Muscle of arm (tissue), 12 donors: ENCODE results near the gene HEY2. TPM values are rescaled to one million over a fixed set of nuclear protein-coding genes. Genes with fewer than 3 reads are reported as not detected.
"Not testable (repeated sequence)": the region's sequence is repeated elsewhere in the genome, so short reads cannot be mapped to it uniquely, and the experiment has no call there.

ENCODE experiments used
- DNase-seq: peaks from one replicate; pipeline ENCODE4 v3.0.0-alpha.2; 2013
- polyA plus RNA-seq, 12 donors: library from polyadenylated mRNA; unstranded; fragments of 120-200 nt; gene quantifications; one replicate each; pipeline ENCODE4 v1.2.1, GENCODE V29; 2013; ENCODE audit not compliant: insufficient read length in 12 of 12

HEY2 gene
- polyA plus RNA-seq, 12 donors = 5.2 to 17.4 (median 12.9) TPM; not detected in 1

DNA sequence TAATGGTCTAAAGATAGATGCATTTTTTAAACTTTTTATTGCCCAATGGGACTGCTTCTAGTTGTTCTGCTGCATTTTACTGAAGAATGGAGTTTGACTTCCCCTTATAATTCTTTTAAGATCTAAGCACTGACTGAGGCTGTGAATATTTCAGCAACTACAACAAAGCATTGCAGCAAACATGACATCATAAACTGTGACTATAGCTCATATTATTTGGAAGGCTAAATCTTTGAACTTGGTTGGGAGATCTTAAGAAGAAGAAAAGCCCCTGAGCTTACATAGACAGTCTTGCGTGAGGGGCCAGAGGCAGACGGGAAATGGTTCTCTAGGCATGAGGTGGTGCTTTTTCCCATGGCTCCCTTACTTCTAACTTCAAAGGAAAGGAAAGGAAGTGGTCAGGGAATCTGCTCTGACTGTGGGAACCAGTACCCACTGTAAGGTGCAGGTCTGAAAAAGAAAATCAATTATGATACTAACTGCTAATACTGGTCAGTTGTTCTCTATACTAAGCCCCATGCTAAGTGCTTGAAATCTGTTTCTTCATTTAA is 14.8 kb downstream of the HEY2 start:
- no peak for DNase-seq

DNA sequence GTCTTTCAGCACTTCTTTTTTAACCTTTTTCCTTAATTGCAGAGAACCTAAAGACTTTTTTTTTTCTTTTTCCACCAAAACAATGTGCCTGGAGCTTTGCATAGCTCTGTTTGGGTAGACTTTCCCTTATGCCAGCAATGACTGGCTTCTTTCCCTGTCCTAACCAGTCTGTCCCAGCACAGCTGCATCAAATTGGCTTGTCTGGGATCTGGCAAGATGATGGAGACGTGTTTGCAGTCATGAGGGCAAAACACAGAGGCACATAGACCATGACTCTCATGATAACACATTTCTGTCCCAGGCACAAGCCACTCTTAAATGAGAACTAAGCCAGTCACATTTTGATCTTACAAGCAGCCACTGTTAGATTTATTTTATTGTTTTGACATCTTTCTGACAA is 16.5 kb downstream of the HEY2 start:
- no peak for DNase-seq

GRCh38 chr6:125766641-125767040 is 17.2 kb downstream of the HEY2 start:
- DNase-seq = no peak

DNA sequence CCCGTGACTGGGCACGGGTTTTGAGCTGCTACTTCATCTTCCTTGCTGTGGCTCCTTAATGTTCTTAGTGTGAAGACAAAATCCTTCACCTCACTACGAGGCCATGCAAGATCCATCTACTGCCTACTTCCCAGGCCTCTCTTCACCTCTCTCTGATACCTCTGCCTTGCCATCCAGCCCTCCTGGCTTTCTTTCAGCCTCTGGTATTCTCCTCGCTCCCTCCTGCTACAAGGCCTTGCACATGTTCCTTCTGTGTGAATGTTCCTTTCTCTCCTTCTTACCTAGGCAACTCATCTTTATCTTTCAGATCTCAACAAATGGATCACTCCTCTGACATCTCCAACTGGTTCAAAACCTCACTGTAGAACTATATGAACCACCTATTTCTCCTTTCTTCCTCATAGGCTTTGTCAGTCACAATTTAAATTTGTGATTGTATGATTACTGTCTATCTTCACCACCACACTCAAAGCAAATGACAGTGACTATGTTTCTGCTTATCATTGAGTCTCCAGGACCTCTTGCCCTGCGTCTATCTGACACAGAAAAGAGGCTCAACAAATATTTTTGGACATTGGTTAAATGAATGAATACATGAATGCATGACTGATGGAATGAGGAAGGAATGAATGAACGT is 19.8 kb downstream of the HEY2 start:
- no peak for DNase-seq

- no peak for DNase-seq
These were observed 24.2 kb downstream of the HEY2 start for GRCh38 chr6:125773387-125774341.

DNA sequence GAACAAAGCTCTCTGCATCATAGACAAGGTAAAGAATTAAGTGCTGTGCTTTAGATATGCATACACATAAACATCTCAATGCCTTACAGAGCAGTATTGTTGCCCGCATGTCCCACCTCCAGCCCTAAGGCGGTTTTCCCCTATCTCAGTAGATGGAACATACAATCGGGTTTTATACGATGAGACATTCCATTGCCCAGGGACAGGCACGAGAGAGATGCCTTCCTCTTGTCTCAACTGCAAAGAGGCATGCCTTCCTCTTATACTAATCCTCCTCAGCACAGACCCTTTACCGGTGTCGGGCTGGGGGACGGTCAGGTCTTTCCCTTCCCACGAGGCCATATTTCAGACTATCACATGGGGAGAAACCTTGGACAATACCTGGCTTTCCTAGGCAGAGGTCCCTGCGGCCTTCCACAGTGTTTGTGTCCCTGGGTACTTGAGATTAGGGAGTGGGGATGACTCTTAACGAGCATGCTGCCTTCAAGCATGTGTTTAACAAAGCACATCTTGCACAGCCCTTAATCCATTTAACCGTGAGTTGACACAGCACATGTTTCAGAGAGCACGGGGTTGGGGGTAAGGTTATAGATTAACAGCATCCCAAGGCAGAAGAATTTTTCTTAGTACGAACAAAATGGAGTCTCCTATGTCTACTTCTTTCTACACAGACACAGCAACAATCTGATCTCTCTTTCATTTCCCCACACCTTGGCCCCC is 26.8 kb downstream of the HEY2 start:
- DNase-seq = not testable (repeated sequence)

DNA sequence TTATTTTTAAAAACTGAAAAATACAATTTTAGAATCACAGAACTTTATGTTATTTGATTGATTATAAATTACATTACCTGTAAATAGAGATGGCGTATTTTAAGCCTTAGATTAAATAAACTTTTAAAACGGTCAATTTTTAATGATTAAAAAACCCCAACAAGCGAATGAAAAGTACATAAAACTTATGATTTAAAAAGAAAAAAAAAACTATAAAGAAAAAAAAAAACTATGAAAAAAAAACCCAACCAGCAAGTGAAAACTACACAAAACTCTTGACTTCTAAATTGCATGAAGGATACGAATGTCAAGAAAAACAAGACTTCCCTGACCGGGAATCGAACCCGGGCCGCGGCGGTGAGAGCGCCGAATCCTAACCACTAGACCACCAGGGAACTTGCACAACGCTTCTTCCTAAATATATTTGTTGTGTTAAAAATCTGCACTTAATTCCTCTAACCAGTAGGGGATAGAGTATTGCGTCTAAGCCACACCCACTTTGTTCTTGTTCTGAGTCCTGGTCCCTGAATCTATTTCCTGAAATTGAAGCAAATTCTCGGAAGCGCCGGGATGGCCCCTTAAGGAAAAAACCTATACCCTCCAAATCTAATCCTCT is 30.6 kb downstream of the HEY2 start:
- DNase-seq = peak; percentile 95

DNA sequence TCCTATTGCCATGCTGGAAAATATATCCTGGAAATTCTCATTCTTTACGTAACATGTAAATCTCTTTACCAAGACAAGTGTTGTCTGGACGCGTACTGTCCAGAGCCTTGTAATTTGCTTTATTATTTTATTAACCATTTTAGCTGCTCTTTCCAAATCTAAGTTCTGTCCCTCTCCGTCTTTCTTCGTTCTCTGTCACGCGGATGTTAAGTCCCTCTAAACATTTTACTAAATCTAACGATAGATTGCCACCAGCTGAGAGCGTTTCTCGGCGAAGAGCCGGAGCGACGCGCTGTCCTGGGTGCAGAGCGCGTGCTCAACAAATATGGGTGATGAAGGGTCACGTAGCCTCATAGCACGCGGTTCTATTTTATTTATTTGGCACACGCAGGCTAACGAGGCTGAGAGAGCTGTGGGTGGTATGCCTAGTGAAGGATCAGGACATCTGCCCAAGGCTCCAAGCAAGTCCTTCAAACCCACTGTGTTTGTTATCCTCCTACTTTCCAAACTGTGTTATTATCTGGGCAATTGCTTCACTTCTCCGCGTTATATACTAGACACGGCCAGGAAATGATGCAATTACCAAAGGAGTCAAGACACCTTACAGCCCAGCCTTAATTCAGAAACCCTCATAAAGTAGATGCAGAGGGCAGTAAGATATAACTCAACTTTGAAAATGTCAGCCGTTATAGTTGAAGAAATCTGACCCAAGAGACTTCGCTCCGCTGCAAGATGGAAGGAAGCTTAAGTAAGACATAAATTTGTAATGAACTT is 31.3 kb downstream of the HEY2 start:
- DNase-seq = peak; percentile 72

DNA sequence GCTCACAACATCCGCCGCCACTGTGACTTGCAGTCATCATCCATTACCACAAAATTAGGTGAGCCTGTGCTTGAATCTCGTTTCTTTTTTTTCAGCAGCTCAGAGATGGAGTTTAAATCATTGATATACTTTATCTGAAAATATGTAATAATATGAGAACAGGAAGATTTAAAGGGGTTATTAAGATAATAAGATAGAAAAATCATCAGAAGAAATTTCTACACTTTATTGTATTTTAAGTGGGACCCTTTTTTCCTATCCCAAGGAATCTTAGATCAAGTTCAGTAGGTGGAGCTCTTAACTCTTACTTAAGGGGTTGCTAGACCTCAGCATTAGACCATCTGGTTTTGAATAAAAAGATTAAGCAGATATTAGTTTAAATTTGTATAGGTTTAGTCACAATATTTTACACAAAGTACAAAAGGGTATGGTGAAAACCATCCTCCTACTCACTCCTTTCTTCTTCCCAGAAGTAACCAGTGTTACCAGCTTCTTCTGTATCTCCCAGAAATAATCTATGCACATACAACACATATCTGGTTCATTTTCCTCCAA is 32.0 kb downstream of the HEY2 start:
- no peak for DNase-seq

DNA sequence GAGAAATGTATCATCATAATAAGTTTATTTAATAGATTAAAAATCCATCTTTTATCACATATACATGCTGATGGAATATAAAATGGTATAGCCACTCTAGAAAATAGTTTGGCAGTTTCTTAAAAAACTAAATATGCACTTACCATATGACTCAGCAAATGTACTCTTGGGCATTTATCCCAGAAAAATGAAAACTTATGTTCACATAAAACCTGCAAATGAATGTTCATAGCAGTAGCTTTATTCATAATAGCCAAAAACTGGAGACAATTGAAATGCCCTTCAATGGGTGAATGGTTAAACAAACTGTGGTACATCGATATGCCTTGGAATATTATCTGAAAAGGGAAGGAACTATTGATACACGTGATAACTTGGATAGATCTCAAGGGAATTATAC is 34.9 kb downstream of the HEY2 start:
- no peak for DNase-seq

DNA sequence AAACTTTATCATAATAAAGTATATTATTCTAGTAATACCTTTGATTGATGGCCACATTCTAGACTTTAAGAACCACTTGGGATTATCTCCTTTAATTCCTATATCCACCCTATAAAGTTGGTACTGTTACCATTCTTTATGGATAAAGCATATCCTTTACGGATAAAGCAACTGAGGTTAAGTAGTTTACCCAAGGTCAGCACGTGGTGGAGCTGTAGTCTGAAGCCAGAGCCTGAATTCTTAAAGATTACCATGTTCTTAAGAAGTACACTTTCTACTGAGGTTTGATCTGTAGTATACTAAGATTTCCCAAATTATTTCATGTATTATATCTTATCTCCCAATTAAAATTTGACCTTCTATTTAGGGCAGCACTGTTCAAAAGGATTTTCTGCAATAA is 38.4 kb downstream of the HEY2 start:
- no peak for DNase-seq

DNA sequence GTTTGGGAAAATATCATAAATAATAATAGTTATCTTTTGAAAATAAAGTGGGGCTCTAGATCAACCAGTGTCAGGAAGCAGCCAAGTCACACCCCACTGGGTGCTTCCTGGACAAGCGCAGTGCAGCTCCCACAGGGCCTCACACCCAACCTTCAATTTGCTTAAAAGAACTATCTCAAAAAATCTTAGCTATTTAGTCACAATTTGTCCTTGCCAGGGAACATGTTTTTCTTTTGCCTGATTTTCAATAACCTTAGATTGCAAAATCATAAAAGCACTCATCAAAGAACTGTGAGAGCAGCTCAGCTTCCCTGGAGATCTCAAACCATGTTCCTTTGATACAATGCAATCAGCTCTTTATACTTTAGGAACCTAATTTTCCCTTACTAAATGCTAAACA is 39.7 kb downstream of the HEY2 start:
- no peak for DNase-seq

GRCh38 chr6:125789576-125790357 is 40.3 kb downstream of the HEY2 start:
- peak; percentile 62 for DNase-seq

- DNase-seq = peak; percentile 78
These were observed 41.1 kb downstream of the HEY2 start, which contains the start of gene NCOA7 for GRCh38 chr6:125790358-125791150. NCOA7 (plus strand) TSS chr6:125790960; CDS start chr6:125815355, 24,395 bp downstream.

- DNase-seq = peak; percentile 36
These were observed 41.9 kb downstream of the HEY2 start for GRCh38 chr6:125791151-125791819.

DNA sequence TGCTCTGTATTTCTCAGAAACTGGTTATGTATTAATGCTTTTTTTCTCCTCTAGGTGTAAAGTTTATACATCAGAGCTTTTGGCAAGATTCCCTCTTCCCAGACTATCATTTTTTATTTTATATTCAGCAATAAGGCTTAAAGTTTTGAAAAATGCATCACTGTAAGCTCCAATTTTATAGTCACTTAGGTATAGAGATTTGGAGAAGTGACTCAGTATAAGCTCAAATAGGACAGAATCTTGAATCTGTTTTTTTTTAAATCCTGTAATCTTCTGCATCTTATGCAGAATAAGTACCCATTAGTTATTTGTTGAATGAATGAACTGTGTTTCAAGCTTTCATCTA is 42.4 kb downstream of the HEY2 start:
- no peak for DNase-seq

- no peak for DNase-seq
These were observed 42.7 kb downstream of the HEY2 start for GRCh38 chr6:125792172-125792571.

GRCh38 chr6:125792680-125793079 is 43.2 kb downstream of the HEY2 start:
- no peak for DNase-seq
